HEK293 (cell line): Measurements from ENCODE around the gene FIG4.

Experiments used
- CTCF ChIA-PET: fragments of 350-600 bp; formaldehyde crosslinking; extraction: SDS; loops from one replicate; lab custom pipeline; 2021; ENCODE audit warnings: antibody characterized with exemption; lab: Yijun Ruan, JAX
- POLR2A ChIA-PET: fragments of 300-600 bp; formaldehyde crosslinking; extraction: SDS; loops from one replicate; lab custom pipeline; 2020; ENCODE audit warnings: antibody characterized with exemption, inconsistent platforms; lab: Yijun Ruan, JAX
- H3K27ac ChIP-seq: fragments of 200-500 bp; sonication (Bioruptor generic); 2 replicates; pipeline ENCODE4 v1.5.1; 2014; ENCODE audit warnings: low read depth, low read length, control low read depth, inconsistent platforms; ENCODE audit errors: extremely low read depth
- H3K36me3 ChIP-seq, 2 experiments: fragments of 200-500 bp in 1 of 2; sonication (Bioruptor generic) in 1 of 2; 1 replicate in 1 of 2; 2 replicates in 1 of 2; pipeline ENCODE4 v1.5.1; 2014 to 2017; ENCODE audit warnings: inconsistent platforms in 2 of 2, low read length in 2 of 2; ENCODE audit not compliant: control insufficient read depth in 2 of 2, insufficient read depth in 1 of 2
- H3K4me1 ChIP-seq: fragments of 200-500 bp; sonication (Bioruptor generic); 2 replicates; pipeline ENCODE4 v1.5.1; 2014; ENCODE audit warnings: mild to moderate bottlenecking, low read length, inconsistent platforms; ENCODE audit not compliant: control insufficient read depth, insufficient read depth
- H3K4me3 ChIP-seq: 2 replicates; pipeline ENCODE4 v1.5.1; 2011; ENCODE audit warnings: low read depth, mild to moderate bottlenecking, control low read depth, low read length, moderate library complexity
- H3K9me3 ChIP-seq: fragments of 200-500 bp; sonication (Bioruptor generic); 2 replicates; pipeline ENCODE4 v1.5.1; 2014; ENCODE audit warnings: low read depth, low read length, inconsistent platforms; ENCODE audit not compliant: control insufficient read depth, insufficient read depth
- GLI2 ChIP-seq: fragments of 450-650 bp; formaldehyde crosslinking; IDR thresholded peaks from 2 replicates; pipeline ENCODE4; 2017; ENCODE audit warnings: missing biosample characterization, missing genetic modification characterization, low read depth, borderline replicate concordance
- REST ChIP-seq: fragments of 450-650 bp; formaldehyde crosslinking; IDR thresholded peaks from 2 replicates; pipeline ENCODE4 v1.5.1; 2016; ENCODE audit warnings: missing biosample characterization, missing genetic modification characterization
- SCRT1 ChIP-seq: fragments of 450-650 bp; formaldehyde crosslinking; IDR thresholded peaks from 2 replicates; pipeline ENCODE4 v1.5.1; 2016; ENCODE audit warnings: missing biosample characterization, missing genetic modification characterization, borderline replicate concordance
- SCRT2 ChIP-seq: fragments of 450-650 bp; formaldehyde crosslinking; IDR thresholded peaks from 2 replicates; pipeline ENCODE4 v1.5.1; 2016; ENCODE audit warnings: missing biosample characterization, missing genetic modification characterization
- TRIM28 ChIP-seq: IDR thresholded peaks from 2 replicates; pipeline ENCODE4 v1.6.1; 2011; ENCODE audit warnings: low read length, control low read depth, borderline replicate concordance
- ZBTB1 ChIP-seq: fragments of 450-650 bp; formaldehyde crosslinking; IDR thresholded peaks from 2 replicates; pipeline ENCODE4 v1.5.1; 2016; ENCODE audit warnings: missing biosample characterization, missing genetic modification characterization
- ZFP3 ChIP-seq: fragments of 450-650 bp; formaldehyde crosslinking; IDR thresholded peaks from 2 replicates; pipeline ENCODE4 v1.5.1; 2016; ENCODE audit warnings: low read depth, missing biosample characterization, missing genetic modification characterization
- ZFP37 ChIP-seq: fragments of 450-650 bp; formaldehyde crosslinking; IDR thresholded peaks from 2 replicates; pipeline ENCODE4 v1.5.1; 2016; ENCODE audit warnings: missing biosample characterization, missing genetic modification characterization
- ZNF114 ChIP-seq: fragments of 450-650 bp; formaldehyde crosslinking; IDR thresholded peaks from 2 replicates; pipeline ENCODE4 v1.5.0; 2017; ENCODE audit warnings: missing biosample characterization, missing genetic modification characterization
- ZNF146 ChIP-seq: fragments of 450-650 bp; formaldehyde crosslinking; IDR thresholded peaks from 2 replicates; pipeline ENCODE4 v1.5.1; 2016; ENCODE audit warnings: missing biosample characterization, missing genetic modification characterization
- ZNF169 ChIP-seq: fragments of 450-650 bp; formaldehyde crosslinking; IDR thresholded peaks from 2 replicates; pipeline ENCODE4 v1.5.1; 2016; ENCODE audit warnings: missing biosample characterization, missing genetic modification characterization
- ZNF292 ChIP-seq: fragments of 450-650 bp; formaldehyde crosslinking; IDR thresholded peaks from 2 replicates; pipeline ENCODE4 v1.5.1; 2016; ENCODE audit warnings: low read depth, missing biosample characterization, missing genetic modification characterization, borderline replicate concordance
- ZNF488 ChIP-seq: fragments of 450-650 bp; formaldehyde crosslinking; IDR thresholded peaks from 2 replicates; pipeline ENCODE4 v1.5.1; 2016; ENCODE audit warnings: missing biosample characterization, missing genetic modification characterization
- ZNF530 ChIP-seq: fragments of 450-650 bp; formaldehyde crosslinking; IDR thresholded peaks from 2 replicates; pipeline ENCODE4 v1.5.1; 2016; ENCODE audit warnings: low read depth, missing biosample characterization, missing genetic modification characterization
- ZNF544 ChIP-seq: fragments of 450-650 bp; formaldehyde crosslinking; IDR thresholded peaks from 2 replicates; pipeline ENCODE4 v1.5.0; 2017; ENCODE audit warnings: missing biosample characterization, missing genetic modification characterization
- ZNF626 ChIP-seq: fragments of 450-650 bp; sonication (Bioruptor Pico); formaldehyde crosslinking; IDR thresholded peaks from 2 replicates; pipeline ENCODE4 v1.5.1; 2018; ENCODE audit warnings: missing biosample characterization, missing genetic modification characterization, inconsistent platforms
- ZNF747 ChIP-seq: fragments of 450-650 bp; formaldehyde crosslinking; IDR thresholded peaks from 2 replicates; pipeline ENCODE4 v1.5.1; 2016; ENCODE audit warnings: missing biosample characterization, missing genetic modification characterization
- ZNF777 ChIP-seq: fragments of 450-650 bp; formaldehyde crosslinking; IDR thresholded peaks from 2 replicates; pipeline ENCODE4 v1.5.1; 2017; ENCODE audit warnings: missing biosample characterization, missing genetic modification characterization, borderline replicate concordance
- ZSCAN4 ChIP-seq: fragments of 450-650 bp; formaldehyde crosslinking; IDR thresholded peaks from 2 replicates; pipeline ENCODE4 v1.5.1; 2017; ENCODE audit warnings: missing biosample characterization, missing genetic modification characterization
- TF ChIP-seq, protein P1 (sequence below): fragments of 450-650 bp; formaldehyde crosslinking; IDR thresholded peaks from 2 replicates; pipeline ENCODE4 v1.5.1; 2016; ENCODE audit warnings: missing biosample characterization, missing genetic modification characterization

The FIG4 gene

DNA sequence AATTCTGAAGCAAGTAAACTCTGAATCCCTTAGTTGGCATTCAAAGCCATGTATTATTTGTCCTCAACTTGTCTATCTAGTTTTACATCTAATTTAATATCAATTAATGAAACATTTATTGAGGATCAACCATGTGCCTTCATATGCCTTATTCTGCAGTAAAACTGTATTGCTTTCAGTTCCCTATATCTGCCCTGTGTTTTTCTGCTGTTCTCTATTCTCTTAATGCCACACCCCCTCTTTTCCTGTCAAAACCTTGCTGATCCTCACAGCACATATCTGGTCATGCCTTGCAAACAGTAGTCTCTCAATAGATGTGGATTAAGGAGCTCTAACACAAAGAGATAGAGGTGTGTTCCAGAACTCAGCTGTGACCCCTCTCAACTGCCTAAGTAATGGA, 2.0 kb downstream of the FIG4 start:
- no peak overlapping the region for H3K4me3 ChIP-seq
- peaks cover 3% of the 10 kb centered on the region; the same call in 1 of the 2 replicates for H3K4me1 ChIP-seq
- H3K9me3 ChIP-seq: no peaks in the 10 kb centered on the region
- H3K36me3 ChIP-seq: peaks cover 0 to 14% of the 10 kb centered on the region in 2 experiments; a peak in 1 of 3 replicates
- TF ChIP-seq ZNF747 (no peak), ZNF488 (tag by site-specific recombination) (no peak), ZNF626 (tag by site-specific recombination) (no peak), GLI2 (tag by site-specific recombination) (no peak), ZFP3 (tag by site-specific recombination) (no peak), TRIM28 (no peak), ZNF169 (tag by site-specific recombination) (no peak), ZBTB1 (tag by site-specific recombination) (no peak)
- TF ChIP-seq, all 188 proteins: peak for 0
- CTCF ChIA-PET: interaction anchor here (0.6 to 1.7 kb wide), 5 partner anchors 9 to 698 kb away, joined by 3 to 18 read pairs (median 3); no protein-coding TSS in a partner anchor
- H3K27ac ChIP-seq: no peak overlapping the region
- POLR2A ChIA-PET: no interaction called here

DNA sequence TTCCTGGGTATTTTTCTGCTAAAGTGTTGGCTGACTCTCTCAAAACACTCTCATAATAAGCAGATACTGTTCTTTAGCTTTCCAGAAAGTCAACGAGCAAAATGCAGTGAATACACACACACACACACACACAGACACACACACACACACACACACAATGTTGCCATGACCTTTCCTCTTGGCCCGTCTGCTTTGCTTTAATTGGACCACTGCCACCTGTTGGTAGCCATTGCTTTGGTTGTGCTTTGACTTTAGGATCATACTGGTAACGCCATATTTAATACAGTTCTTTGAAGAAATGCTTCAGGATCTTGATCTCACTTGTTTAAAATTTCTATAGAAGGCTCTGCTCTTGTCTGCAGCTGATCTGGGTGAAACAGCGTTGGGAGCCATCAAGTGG, 4.4 kb downstream of the FIG4 start:
- H3K36me3 ChIP-seq: peaks cover 0 to 14% of the 10 kb centered on the region in 2 experiments; a peak in 1 of 3 replicates
- no peaks in the 10 kb centered on the region for H3K9me3 ChIP-seq
- peaks cover 3% of the 10 kb centered on the region; the same call in 1 of the 2 replicates for H3K4me1 ChIP-seq
- no peak overlapping the region for H3K4me3 ChIP-seq
- POLR2A ChIA-PET: no interaction called here
- no peak overlapping the region for H3K27ac ChIP-seq
- CTCF ChIA-PET: interaction anchor here (0.6 to 2.4 kb wide), 5 partner anchors 10 to 344 kb away, joined by 3 to 17 read pairs (median 3); no protein-coding TSS in a partner anchor
- TF ChIP-seq SCRT2 (tag by site-specific recombination): peak; percentile 84
- peak; percentile 62 for TF ChIP-seq ZSCAN4 (tag by site-specific recombination)
- no peak for TF ChIP-seq ZNF544 (tag by site-specific recombination)

DNA sequence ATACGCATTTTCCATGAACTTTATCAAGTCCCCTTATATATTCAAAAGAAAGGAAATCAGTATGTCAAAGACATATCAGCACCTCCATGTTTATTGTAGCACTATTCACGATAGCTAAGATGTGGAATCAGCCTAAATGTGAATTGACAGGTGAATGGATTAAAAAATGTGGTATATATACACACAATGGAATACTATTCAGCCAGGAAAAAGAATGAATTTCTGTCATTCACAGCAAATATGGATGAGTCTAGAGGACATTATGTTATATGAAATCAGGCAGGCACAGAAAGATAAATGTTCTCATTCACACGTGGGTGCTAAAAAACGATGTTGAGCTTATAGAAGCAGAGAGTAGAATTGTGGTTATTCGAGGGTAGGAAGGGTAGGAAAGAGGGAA, 5.3 kb downstream of the FIG4 start:
- no peak overlapping the region for H3K27ac ChIP-seq
- ChIA-PET POLR2A (no interaction called here), CTCF (interaction anchor here (0.6 to 1.8 kb wide), 8 partner anchors 9 to 787 kb away, joined by 3 to 17 read pairs (median 4); no protein-coding TSS in a partner anchor)
- no peak overlapping the region for H3K4me3 ChIP-seq
- no peaks in the 10 kb centered on the region for H3K9me3 ChIP-seq
- peaks cover 3% of the 10 kb centered on the region; the same call in 1 of the 2 replicates for H3K4me1 ChIP-seq
- peaks cover 0 to 14% of the 10 kb centered on the region in 2 experiments; a peak in 1 of 3 replicates for H3K36me3 ChIP-seq
- TF ChIP-seq ZNF777: no peak
- TF ChIP-seq ZNF146 (tag by site-specific recombination): peak; percentile 89

GRCh38 chr6:109701221-109701620, 10.1 kb downstream of the FIG4 start:
- ChIA-PET POLR2A (no interaction called here), CTCF (interaction anchor here (0.6 to 8.0 kb wide), 9 partner anchors 8 to 690 kb away, joined by 3 to 204 read pairs (median 3); partner anchors contain the start of genes AK9 and FIG4)
- Histone ChIP-seq H3K9me3 (no peaks in the 10 kb centered on the region), H3K4me1 (no peaks in the 10 kb centered on the region), H3K27ac (no peak overlapping the region), H3K4me3 (no peak overlapping the region), H3K36me3 (peaks cover 0 to 3% of the 10 kb centered on the region in 2 experiments; a peak in 1 of 3 replicates)
- TF ChIP-seq ZNF530 (tag by site-specific recombination) (no peak), REST (tag by site-specific recombination) (no peak), ZFP37 (tag by site-specific recombination) (no peak), ZNF292 (tag by site-specific recombination) (no peak), ZNF488 (tag by site-specific recombination) (no peak), ZNF114 (tag by site-specific recombination) (no peak), SCRT1 (no peak)
- TF ChIP-seq, protein P1, sequence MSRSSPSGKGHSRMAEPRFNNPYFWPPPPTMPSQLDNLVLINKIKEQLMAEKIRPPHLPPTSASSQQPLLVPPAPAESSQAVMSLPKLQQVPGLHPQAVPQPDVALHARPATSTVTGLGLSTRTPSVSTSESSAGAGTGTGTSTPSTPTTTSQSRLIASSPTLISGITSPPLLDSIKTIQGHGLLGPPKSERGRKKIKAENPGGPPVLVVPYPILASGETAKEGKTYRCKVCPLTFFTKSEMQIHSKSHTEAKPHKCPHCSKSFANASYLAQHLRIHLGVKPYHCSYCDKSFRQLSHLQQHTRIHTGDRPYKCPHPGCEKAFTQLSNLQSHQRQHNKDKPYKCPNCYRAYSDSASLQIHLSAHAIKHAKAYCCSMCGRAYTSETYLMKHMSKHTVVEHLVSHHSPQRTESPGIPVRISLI: no peak
